Ectodermal cell (in vitro differentiated cells): ENCODE results near the gene ATG16L2.

Experiments
- H3K27ac ChIP-seq: 2 replicates; pipeline ENCODE4 v1.7.0; 2013; ENCODE audit warnings: mild to moderate bottlenecking, low read depth, low read length; ENCODE audit not compliant: insufficient read depth, poor library complexity, severe bottlenecking
- H3K27me3 ChIP-seq: 2 replicates; pipeline ENCODE4 v1.7.0; 2013; ENCODE audit warnings: mild to moderate bottlenecking, low read length; ENCODE audit not compliant: insufficient read depth, control insufficient read depth, poor library complexity, severe bottlenecking
- H3K36me3 ChIP-seq: one replicate; pipeline ENCODE4 v1.7.0; 2013; ENCODE audit warnings: low read length; ENCODE audit not compliant: control insufficient read depth, insufficient read depth
- H3K4me1 ChIP-seq: one replicate; pipeline ENCODE4 v1.7.0; 2013; ENCODE audit warnings: low read length; ENCODE audit not compliant: control insufficient read depth, insufficient read depth
- H3K4me3 ChIP-seq: 2 replicates; pipeline ENCODE4 v1.7.0; 2013; ENCODE audit warnings: low read depth, low read length, control low read depth; ENCODE audit not compliant: insufficient read depth
- H3K9me3 ChIP-seq: 2 replicates; pipeline ENCODE4 v1.7.0; 2013; ENCODE audit warnings: mild to moderate bottlenecking, low read length, moderate library complexity; ENCODE audit not compliant: control insufficient read depth
- WGBS, 2 experiments: methylation state at CpG; one replicate each; pipeline ENCODE4 v1.1.7; 2013; ENCODE audit warnings: missing lambda C conversion rate in 2 of 2; 5-methylcytosine and 5-hydroxymethylcytosine counted together

The ATG16L2 gene

DNA sequence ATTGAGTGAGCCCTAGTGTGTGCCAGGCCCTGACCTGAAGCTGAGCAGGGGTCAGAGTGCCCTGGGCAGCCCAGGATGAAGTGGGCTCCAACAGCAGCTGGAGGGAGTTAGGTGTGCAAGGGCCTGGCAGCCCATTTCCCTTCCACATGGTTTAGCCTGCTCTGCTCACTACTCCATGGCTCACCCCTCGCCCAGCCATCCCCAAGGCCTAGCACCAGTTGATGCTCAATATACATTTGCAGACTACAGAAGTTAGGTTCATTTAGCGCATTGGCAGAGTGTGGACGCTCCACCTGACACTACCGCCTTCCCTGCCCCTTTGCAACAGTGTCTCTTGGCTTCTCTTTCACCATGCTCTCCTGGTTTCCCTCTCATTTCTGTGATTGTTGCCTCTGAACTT is 3.8 kb downstream of the ATG16L2 start:
- 94 to 95% methylated on average over 4 of the region's 4 CpGs for WGBS, 2 experiments

DNA sequence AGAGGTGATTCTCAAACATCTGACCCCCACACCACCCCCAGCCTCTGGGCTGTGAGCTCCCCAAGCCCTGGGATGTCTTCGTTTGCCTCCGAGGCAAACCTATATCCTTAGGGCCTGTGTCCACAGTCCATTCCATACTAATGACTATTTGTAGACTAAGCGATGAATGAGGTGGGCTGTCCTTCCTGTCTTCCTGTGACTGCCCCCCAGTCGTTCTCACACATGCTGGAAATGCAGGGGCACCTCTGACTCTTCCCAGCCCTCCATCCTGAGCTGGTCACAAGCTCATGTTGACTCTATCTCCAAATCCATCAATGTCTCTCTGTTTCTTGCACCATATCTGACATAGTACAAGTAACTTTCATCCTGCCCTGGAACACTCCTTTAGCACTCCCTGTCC is 4.8 kb downstream of the ATG16L2 start:
- Histone ChIP-seq H3K36me3 (peaks cover 11% of the 10 kb centered on the region), H3K4me3 (no peak overlapping the region), H3K27me3 (no peaks in the 10 kb centered on the region), H3K27ac (no peak overlapping the region), H3K9me3 (no peaks in the 10 kb centered on the region), H3K4me1 (peaks cover 5% of the 10 kb centered on the region)
- 86 to 90% methylated on average over 4 of the region's 4 CpGs for WGBS, 2 experiments

More for the DNA sequence above, 3.8 kb downstream of the ATG16L2 start:
- Histone ChIP-seq H3K36me3 (peaks cover 11% of the 10 kb centered on the region), H3K4me1 (peaks cover 9% of the 10 kb centered on the region), H3K27ac (no peak overlapping the region), H3K9me3 (no peaks in the 10 kb centered on the region), H3K27me3 (no peaks in the 10 kb centered on the region), H3K4me3 (no peak overlapping the region)

DNA sequence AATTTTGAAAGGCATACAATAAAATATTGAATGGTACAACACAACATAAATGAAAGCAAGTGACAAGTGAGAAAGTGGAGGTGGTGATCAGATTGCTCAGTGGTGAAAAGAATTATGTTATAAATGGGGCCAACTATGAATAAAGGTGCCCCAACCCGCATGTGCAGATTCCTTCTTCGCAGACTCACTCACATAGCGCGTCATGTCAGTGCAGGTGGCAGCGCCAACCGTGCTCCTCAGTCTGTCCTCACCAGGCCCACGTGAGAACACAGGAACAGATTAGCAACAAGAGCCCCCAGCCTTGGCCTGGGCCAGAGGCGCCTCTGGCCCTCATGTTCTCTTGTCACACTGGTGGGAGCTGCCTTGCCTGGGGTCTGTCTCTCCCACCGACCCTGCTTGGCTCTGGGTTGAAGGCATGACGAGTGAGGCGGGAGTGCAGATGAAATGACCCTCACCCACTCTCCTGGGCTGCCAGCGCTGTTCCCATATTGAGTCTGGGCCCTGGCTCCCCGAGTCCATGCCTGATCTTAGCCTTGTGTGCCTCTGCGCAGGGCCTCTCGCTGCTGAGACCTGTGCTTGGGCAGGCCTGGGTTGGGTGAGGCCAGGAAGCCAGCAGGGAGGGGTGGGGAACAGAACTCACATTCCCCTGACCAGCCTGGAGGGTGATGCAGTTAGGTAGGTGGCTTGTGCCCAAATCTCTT is 6.4 kb downstream of the ATG16L2 start:
- WGBS, 2 experiments, result 95 to 96% methylated on average over 15 of the region's 15 CpGs
- H3K9me3 ChIP-seq, result no peaks in the 10 kb centered on the region
- peaks cover 5% of the 10 kb centered on the region for H3K4me1 ChIP-seq
- peaks cover 11% of the 10 kb centered on the region for H3K36me3 ChIP-seq
- H3K27me3 ChIP-seq, result no peaks in the 10 kb centered on the region
- no peak overlapping the region for H3K27ac ChIP-seq
- no peak overlapping the region for H3K4me3 ChIP-seq

DNA sequence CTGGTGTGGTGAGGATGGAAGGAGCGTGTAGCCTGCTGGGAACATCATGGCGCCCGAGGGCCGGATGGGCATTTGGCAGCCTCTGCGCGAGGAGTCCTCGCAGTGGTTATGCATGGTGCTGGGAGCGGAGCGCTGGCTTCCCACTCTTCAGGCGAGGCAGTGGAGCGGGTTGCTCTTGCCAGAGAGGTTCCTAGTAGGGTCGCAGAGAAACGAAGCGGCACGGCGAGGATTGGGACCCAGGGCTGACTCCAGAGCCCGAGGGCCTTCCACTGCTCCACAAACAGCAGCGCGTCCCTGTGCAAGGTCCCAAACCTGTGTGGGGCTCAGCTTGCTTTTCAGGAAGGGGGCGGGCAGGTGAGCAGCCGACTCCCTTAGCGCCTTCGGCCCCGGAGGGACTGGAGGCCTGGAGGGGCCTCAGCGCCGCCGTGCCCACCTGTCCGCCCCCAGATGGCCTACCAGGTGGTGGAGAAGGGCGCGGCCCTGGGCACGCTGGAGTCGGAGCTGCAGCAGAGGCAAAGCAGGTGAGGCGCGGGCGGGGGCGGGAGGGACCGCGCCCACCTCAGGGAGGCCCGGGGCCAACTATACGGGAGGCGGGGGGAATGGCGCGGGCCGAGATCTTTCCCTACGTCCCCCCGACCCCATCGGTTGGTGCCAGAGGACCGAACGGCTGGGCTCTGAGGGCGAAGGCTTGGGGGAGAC is 7.2 kb downstream of the ATG16L2 start:
- H3K27ac ChIP-seq, result no peak overlapping the region
- 47 to 50% methylated on average over 50 of the region's 50 CpGs for WGBS, 2 experiments
- H3K9me3 ChIP-seq, result no peaks in the 10 kb centered on the region
- H3K27me3 ChIP-seq, result no peaks in the 10 kb centered on the region
- H3K4me1 ChIP-seq, result peaks cover 5% of the 10 kb centered on the region
- H3K36me3 ChIP-seq, result peaks cover 11% of the 10 kb centered on the region
- H3K4me3 ChIP-seq, result peak overlapping the region; percentile 46

DNA sequence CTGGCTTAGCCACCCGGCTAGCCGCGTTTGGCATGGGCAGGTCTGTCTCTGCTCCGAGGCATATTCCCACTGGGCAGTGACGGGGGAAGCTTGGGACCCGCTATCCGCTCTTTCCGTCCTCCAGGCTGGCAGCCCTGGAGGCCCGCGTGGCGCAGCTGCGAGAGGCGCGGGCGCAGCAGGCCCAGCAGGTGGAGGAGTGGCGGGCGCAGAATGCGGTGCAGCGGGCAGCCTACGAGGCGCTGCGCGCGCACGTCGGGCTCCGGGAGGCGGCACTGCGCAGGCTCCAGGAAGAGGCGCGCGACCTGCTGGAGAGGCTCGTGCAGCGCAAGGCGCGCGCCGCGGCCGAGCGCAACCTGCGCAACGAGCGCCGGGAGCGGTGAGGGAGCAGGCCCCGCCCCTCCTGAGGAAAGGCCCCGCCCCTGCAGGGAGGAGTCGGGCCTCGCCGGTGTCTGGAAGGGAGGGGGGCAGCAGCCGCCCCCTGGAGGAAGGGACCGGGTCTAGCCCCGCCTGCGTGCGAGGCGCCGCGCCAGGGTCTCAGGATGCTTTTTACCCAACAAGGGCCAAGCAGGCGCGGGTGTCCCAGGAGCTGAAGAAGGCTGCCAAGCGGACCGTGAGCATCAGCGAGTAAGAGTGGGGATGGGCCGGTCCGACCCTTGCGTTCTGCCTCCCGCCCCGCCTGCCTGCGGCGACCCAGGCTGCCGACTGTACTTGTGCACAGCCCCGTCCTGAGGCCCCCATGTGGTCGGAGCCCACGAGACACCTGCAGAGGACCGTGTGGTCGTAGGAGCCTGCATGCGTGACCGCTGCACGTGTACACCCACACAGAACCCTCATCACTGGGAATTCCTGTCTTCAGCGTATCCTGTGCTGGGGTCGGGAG is 7.9 kb downstream of the ATG16L2 start:
- no peak overlapping the region for H3K27ac ChIP-seq
- H3K4me3 ChIP-seq, result peak overlapping the region; percentile 46
- H3K27me3 ChIP-seq, result no peaks in the 10 kb centered on the region
- 3 to 4% methylated on average over 82 of the region's 82 CpGs for WGBS, 2 experiments
- no peaks in the 10 kb centered on the region for H3K9me3 ChIP-seq
- H3K4me1 ChIP-seq, result peaks cover 5% of the 10 kb centered on the region
- peaks cover 11% of the 10 kb centered on the region for H3K36me3 ChIP-seq

DNA sequence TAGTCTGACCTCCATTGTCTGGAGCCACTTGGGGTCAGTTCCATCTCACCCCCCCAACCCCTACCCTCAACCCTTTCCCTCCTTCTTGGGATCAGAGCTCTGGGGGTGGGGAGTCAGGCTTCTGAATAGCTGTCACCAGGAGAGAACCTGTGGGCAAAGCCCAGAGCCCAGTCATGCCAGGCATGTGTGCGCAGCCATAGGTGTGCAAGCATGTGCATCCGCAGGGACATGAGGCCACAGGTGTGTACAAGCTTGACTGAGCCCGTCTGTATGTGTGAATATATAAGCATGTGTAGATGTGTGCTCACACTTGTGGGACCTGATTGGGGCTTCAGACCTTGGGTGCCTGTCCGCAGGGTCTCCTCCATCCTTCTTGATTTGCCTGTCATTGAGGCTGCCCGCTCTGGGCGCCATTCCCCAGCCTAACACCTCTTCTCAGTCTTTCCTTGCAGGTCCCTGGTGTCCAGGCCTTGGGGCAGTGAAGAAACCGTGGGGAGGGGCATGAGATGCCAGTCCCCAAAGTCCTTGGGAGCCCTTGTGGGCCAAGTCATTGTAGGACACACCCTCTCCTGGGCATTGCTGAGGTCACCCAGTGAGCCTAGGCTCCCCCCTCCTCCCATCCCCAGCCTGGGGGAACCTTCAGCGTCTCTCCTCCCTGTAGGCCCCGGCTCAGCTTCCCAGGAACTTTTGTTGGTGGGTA is 9.0 kb downstream of the ATG16L2 start:
- no peaks in the 10 kb centered on the region for H3K9me3 ChIP-seq
- no peak overlapping the region for H3K4me3 ChIP-seq
- no peak overlapping the region for H3K27ac ChIP-seq
- no peaks in the 10 kb centered on the region for H3K27me3 ChIP-seq
- H3K4me1 ChIP-seq, result peaks cover 5% of the 10 kb centered on the region
- 91 to 92% methylated on average over 8 to 9 of the region's 9 CpGs for WGBS, 2 experiments
- H3K36me3 ChIP-seq, result peaks cover 8% of the 10 kb centered on the region

DNA sequence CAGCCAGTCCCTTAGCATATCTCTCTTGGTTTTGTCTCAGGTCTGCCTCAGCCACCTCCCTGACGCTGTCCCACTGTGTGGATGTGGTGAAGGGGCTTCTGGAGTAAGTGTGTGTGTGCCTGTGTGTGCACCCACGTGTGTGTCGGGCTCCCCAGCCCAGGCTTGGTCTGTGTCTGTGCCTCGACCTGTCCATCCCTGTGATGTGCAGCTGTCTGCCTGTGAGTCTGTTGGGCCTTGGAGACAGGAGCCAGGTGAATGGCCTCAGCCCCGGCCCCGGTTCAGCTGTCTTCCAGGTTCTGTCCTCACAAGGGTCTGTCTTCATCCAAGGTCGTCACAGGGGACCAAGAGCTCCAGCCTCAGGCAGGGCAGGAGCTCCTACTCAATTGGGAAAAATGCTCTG is 9.8 kb downstream of the ATG16L2 start:
- H3K4me3 ChIP-seq, result no peak overlapping the region
- H3K27me3 ChIP-seq, result no peaks in the 10 kb centered on the region
- no peaks in the 10 kb centered on the region for H3K9me3 ChIP-seq
- H3K4me1 ChIP-seq, result peaks cover 5% of the 10 kb centered on the region
- whole genome bisulfite sequencing, 2 experiments, result 91 to 93% methylated on average over 7 of the region's 7 CpGs
- H3K36me3 ChIP-seq, result peaks cover 6% of the 10 kb centered on the region
- H3K27ac ChIP-seq, result no peak overlapping the region

DNA sequence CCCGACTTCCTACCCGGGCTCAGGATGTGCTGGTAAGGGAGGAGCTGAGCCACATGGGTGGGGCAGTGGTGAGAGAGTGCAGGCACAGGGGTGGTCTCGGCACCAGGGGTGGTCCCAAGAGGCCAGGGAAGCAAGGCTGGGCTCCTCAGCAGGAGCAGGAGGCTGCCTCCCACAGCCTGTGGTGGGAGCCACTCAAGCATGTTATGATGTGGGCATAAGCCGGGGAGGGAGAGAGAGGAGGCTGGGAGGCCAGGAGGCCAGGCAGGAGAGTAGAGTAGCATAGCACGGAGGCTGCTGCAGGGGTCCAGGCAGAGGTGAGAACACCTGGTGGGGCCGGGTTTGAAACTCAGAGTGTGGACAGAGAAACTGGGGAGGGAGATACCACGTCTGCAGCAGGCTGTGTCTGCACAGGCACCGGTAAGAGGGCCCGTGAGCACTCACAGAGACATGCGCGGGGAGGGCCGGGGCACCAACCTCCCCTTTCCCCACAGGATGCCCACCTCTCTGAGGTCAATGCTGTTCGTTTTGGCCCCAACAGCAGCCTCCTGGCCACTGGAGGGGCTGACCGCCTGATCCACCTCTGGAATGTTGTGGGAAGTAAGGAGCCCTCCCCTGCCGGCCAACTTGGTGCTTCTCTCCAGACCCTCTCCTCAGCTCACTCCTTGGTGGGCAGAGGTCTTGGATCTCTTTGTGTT is 10.7 kb downstream of the ATG16L2 start:
- no peak overlapping the region for H3K27ac ChIP-seq
- H3K27me3 ChIP-seq, result no peaks in the 10 kb centered on the region
- H3K36me3 ChIP-seq, result peaks cover 2% of the 10 kb centered on the region
- no peak overlapping the region for H3K4me3 ChIP-seq
- WGBS, 2 experiments, result 89 to 92% methylated on average over 15 of the region's 15 CpGs
- H3K9me3 ChIP-seq, result no peaks in the 10 kb centered on the region
- H3K4me1 ChIP-seq, result peaks cover 5% of the 10 kb centered on the region

DNA sequence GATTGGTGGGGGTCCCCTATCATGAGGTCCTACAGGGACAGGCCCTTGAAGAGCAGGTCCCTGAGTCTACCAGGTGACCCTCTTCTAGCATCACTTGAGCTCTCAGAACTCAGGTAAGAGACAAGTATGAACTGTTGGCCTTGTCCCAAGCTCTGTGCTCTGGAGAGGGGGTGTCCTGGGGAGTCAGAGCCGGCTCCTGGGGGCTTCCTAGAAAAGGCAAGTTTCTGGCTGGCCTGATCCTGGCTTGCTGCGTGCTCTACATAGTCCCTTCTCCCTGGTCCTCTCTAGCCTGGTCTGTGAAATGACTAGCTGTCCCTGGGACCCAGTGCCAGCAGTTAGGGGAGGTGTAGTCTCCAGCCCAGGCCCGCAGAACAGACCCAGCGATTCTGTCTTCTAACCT is 11.4 kb downstream of the ATG16L2 start:
- Histone ChIP-seq H3K27ac (no peak overlapping the region), H3K4me3 (no peak overlapping the region), H3K27me3 (no peaks in the 10 kb centered on the region), H3K4me1 (peaks cover 5% of the 10 kb centered on the region), H3K9me3 (no peaks in the 10 kb centered on the region), H3K36me3 (no peaks in the 10 kb centered on the region)
- 94 to 95% methylated on average over 4 of the region's 4 CpGs for WGBS, 2 experiments
